Measurements from ENCODE around the gene MADCAM1.
"Not testable (repeated sequence)": the region's sequence is repeated elsewhere in the genome, so short reads cannot be mapped to it uniquely, and the experiment has no call there.

The MADCAM1 gene

DNA sequence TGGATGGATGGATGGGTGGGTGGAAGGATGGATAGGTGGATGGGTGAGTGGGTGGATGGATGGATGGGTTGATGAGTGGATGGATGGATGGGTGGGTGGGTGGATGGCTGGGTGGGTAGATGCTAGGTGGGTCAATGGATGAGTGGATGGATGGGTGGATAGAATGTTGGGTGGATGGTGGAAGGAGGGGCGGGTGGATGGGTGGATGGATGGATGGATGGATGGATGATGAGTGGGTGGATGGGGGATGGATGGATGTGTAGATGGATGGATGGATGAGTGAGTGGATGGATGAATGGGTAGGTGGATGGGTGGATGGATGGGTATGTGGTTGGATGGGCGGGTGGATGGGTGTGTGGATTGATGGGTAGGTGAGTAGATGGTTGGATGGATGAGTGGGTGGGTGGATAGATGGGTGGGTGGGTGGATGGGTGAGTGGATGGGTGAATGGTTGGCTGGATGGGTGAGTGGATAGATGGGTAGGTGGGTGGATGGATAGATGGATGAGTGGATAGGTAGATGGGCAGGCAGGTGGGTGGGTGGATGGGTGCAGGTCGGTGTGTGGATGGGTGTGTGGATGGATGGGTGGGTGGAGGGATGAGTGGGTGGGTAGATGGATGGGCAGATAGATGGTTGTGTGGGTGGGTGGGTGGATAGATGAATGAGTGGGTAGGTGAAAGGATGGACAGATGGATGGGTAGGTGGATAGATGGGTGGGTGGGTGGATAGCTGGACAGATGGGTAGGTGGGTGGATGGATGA, 31.1 kb upstream of the MADCAM1 start:
- no peak for DNase-seq (ENCODE audit: low read depth)

DNA sequence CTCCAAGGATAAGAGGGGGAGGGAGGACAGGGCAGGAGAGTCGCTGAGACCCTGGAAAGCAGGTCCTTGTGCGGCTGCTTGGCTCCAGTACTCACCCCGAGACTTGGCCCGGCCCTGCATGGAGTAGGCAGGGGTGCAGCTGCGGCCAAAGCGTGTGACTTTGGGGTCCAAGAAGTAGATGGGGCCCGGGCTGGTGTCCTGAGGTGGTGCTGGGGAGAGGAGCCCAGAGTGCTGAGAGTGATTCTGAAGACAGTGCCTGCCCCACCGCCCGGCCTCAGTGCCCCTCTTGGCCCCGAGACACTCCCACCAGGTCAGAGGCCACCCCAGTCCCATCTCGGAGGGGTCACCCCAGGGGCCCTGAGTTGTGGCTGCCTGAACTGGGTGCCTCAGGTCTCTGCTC, 28.7 kb upstream of the MADCAM1 start:
- no peak for DNase-seq (ENCODE audit: low read depth)

DNA sequence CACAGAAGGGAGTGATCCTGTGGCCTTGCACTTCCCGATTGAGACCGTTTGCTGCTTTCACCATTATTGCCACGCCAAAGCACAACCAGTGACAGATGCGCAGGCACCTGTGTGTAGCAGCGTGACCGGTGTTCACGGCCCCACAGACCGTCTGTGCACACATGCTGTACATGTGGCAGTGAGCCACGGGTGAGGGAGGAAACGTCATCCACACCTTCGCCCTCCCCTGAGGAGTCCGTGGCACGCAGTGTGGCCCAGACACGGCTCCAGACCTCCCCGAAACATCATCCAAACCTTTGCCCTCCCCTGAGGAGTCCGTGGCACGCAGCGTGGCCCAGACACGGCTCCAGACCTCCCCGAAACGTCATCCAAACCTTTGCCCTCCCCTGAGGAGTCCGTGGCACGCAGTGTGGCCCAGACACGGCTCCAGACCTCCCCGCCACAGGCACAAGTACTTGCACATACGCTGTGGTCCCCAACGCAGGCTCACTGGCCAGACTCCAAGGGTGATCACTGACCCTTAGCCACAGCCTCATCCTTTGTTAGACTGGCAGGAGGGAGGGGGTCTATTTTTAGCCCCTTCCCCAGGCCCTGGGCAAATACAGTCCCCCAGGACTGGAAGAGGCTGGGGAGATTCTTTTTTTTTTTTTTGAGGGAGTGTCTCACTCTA, 27.6 kb upstream of the MADCAM1 start:
- DNase-seq (ENCODE audit: low read depth), result no peak

DNA sequence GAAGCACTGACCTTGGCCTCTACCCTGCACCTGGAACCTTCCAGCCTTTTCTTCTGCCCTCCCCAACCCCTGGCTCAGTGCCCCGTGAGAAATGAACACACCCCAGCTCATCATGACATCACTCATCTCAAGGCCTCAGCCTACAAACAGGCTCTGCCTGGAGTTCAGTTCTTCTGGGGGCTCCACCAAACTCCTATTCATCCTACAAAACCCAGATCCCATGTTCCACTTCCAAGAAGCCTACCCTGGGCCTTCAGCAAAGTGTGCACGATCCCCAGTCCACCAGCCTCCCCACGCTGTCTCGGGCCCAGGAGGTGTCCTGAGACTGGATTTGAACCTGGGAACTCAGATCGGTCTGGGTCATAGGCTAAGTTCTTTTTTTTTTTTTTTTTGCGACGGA, 26.5 kb upstream of the MADCAM1 start:
- DNase-seq (ENCODE audit: low read depth), result no peak

DNA sequence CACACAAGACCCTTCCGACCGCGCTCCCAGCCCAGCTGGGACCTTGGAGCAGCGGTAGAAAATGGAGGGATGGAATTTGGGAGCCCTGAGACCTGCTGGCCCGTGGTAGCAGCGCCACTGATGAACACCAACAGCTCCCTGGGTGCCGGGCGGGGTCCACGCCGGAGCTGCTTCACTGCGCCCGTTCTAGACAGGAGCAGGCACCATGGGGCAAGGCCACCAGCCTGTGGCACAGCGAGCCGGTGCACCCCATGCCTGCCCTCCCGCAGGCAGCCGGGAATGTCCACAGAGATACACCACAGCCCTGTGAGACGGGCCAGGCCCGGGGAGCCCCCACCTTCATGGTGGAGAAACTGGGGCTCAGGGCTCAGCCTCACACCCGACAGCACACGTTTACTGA, 25.6 kb upstream of the MADCAM1 start:
- DNase-seq (ENCODE audit: low read depth), result no peak

DNA sequence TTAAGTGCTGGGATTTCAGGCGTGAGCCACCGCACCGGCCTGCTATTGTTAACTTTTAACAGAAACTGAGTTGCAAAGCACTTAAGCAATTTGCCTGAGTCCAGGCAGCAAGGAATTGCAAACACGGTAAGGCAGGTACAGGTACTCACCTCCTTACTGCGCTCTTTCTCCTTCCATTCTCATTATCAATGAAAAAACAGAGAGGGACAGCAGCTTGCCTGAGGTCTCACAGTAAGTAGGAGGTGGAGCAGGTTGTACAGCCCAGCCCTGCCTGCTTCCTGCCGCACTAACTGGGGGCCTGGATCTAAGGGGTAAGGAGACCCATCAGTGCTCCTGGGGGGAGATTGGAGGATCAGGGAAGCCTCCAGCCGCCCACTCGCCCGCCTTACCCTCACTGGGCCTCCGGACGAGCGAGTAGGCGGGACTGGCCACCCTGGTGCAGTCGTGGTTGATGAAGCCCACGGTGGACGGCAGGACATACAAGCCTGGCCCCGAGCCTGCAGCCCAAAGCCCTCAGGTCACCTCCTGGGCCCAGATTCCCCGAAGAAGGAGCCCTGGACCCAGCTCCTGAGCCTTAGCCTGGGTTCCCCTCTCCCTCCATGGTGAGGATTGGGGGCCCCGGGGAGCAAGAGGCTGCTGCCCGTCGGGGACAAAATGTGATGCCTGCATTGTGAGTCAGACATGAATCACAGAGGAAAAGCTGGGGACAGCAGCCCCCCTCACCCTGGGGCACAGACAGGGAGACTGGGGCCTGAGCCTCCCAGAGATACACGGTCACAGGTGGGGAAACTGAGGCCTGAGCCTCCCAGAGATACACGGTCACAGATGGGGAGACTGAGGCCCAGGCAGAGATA, 24.1 kb upstream of the MADCAM1 start:
- no peak for DNase-seq (ENCODE audit: low read depth)

DNA sequence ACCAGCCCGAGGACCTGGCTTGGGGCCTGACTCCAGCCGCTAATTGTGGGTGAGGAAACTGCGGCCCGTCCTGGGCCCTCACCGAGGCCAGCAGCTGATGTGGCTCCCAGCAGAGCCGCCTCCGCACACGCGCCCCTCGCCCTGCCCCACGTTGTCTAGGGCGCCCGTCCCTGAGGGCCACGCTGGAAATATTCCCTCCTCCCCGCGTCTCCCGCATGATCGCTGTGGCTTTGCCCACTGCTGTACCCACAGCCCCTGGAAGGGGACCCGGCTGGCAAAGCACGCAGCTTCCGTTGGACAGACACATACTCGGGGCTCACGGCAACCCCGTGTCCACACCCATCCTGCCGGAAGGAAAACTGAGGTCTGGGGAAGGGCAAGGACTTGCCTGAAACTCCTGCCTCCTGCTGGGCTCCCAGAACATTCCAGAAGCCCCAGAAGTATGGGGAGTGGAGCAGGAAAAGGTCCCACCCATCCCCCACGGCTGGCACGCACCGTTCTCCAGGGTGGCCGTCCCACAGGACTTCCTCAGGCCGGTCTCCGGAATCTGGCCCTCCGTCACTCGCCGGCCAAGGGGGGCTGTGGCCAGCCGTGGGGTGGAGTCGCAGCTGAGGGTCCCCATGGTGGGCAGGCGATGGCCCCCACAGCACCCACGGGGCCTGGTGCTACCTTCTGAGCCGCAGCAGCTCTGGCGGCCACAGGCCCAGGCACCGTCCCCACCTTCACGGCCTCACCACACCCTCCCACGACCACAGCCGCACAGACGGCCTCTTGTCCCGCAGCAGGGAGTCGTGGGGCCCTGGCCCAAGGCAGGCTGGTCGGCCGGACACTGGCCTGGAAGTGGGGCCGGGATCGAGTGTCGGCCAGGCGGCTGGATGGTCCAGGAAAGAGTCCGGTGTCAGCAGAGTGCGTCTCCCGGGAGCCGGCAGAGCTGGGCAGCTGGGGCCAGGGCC, 21.9 kb upstream of the MADCAM1 start:
- DNase-seq (ENCODE audit: low read depth), result no peak

DNA sequence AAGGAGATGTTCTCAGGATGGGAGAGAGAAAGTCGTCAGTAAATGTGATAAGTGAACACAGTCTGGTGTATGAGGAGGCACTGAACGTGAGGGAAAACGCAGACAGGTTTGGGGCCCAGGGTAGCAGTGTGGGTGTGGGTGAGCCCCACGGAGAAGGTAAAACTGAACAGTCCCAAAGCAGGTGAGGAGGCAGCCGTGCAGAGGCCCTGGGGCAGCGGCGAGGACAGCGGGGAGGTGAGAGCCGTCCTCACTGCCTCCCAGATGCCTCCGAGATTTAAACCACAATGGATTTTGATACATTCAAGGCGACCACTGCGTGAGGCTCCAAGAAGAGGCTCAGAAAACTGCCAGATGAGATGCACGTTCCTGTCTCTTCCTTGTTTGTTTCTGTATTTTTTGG, 20.9 kb upstream of the MADCAM1 start:
- no peak for DNase-seq (ENCODE audit: low read depth)

DNA sequence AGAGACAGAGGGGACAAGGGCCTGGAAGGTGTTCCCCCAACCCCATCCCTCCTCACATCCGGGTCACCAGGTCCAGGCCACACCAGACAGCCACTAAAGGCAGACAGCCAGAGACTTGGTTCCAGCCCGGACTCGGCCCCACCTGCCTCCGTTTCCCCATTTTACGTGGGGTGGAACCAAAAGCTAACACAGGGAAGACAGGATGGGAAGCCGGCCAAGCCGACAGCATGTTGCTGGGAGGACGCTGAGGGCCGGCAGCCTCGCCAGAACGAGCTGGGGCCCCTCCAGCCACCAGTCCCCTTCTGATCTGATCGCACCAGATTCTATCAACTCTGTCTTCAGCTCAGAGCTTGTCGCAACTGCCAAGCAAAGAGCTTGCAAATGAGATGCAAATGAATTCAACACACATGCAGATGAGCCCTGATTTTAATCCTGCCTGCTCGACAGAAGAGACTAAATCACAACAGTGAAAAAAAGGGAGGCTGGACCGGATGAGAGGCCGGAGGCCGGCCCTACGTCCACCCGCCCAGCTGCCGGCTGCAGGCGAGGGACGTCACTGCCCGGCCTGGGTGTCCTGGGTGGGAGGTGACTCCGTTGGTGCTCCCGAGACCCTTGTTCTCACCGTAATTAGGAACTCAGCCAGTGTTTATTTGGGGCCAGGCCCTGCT, 17.9 kb upstream of the MADCAM1 start:
- DNase-seq (ENCODE audit: low read depth), result no peak

DNA sequence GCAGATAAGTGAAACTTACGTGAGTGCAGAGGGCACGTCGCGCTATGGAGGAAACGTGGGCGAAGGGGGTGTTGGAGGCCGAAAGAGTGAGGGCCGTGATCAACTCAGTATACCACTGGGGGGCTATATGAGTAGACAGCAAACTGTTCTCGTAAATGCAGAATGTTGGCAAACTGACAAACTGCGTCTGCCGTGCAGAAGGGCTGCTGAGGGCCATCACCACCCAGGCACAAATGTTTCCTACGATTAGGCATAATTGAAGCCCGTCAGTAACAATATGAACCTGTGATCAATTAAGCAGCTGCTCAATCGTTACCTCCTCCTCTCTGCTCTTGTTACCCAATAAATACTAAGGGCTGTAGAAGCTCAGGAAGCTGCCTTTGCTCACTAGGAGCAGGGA, 17.3 kb upstream of the MADCAM1 start:
- no peak for DNase-seq (ENCODE audit: low read depth)

DNA sequence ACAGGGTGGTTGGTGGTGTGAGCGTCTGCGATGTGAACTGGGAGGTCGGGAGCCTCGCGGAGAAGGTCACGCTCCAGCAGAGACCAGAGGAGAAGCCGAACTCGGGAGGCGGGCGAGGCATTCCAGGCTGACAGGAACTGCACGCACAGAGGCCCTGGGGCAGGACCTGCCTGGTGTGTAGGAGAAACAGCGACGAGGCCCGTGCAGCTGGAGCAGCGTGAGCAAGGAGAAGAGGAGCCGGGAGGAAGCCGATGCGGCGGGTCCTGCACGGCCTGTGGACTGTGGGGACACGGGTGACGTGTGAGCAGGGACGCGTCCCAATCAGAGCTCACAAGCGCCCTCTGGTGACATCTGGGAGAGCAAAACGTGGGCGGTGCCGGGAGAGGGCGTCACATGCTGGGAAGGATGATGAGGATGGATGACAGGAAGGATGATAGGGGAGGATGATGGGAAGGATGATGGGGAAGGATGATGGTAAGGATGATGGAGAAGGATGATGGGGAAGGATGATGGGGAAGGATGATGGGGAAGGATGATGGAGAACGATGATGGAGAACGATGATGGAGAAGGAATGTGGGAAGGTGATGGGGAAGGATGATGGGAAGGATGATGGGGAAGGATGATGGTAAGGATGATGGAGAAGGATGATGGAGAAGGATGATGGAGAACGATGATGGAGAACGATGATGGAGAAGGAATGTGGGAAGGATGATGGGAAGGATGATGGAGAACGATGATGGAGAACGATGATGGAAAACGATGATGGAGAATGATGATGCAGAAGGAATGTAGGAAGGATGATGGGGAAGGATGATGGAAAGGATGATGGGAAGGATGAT, 16.1 kb upstream of the MADCAM1 start:
- peak; percentile 30 for DNase-seq (ENCODE audit: low read depth)

DNA sequence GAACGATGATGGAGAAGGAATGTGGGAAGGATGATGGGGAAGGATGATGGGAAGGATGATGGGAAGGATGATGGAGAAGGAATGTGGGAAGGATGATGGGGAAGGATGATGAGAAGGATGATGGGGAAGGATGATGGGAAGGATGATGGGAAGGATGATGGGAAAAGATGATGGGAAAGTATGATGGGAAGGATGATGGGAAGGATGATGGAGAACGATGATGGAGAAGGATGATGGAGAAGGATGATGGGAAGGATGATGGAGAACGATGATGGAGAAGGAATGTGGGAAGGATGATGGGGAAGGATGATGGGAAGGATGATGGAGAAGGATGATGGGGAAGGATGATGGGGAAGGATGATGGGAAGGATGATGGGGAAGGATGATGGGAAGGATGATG, 15.2 kb upstream of the MADCAM1 start:
- not testable (repeated sequence) for DNase-seq (ENCODE audit: low read depth)

DNA sequence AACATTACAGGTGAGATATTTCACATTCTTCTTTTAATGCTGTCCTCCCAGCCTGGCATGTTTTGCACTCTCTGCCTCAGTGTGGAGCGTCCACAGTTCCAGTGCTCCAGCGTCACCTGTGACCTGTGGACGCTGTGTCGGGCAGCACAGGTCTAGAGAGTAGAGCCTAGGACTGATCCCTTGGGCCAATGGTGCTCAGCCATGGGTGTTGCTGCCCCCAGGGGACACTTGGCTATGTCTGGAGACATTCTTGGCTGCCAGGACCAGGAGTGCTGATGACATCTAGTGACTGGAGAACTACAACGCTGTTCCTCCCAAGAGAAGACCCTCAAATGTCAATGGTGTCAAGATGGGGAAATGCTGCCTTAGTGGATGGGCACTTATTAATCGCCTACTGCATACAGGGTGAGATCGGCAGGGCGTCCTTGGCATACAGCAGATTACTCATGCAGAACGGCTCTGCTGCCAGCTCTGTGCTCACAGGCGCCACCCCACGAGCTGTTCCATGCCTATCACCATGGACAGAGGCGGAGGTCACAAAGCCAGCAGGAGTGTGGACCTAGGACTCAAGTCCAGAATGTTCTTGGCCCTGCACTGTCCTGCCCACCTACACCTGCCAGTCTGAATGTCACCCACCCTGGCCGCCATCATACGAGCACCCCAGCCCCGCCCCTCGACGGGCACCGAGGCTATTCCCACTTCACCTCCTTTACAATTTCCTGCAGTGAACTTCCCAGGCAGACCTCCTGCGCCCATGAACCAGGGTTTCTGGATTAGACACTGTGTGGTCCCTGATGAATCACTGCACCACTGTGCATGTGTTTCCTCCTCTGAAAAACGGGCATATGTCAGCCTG, 13.9 kb upstream of the MADCAM1 start:
- no peak for DNase-seq (ENCODE audit: low read depth)

DNA sequence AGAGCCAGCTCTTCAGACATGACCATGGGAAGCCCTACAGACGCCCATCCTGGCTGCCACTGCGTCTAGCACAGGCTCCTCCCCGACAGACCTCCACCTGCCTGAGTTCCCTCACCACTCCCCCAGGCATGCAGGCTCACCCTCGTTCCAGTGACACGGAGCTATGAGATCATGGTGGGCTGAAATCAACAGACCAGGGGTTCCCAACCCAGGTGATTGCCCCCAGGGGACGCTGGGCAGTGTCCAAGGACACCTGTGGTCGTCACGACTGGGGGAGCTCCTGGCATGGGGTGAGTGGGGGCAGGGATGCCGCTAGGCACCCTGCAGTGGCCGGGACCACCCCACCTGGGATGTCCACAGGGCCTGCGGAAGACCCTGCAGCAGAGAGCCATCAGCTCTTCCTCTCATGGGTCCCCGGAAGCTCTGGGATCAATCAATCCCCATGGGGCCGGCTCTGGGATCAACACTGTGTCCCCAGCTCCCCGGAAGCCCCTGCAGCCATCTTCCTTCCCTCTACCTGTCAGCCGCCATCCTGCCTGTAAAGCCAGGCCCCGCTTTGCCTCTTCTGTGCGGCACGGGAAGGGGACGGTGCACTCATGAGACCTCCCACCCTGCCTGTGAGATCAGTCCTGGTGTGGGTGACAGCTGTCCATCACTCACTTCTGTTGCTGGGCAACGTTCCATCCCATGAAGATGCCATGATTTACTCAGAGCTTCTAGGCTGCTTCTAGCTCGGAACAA, 12.8 kb upstream of the MADCAM1 start:
- DNase-seq (ENCODE audit: low read depth), result no peak

DNA sequence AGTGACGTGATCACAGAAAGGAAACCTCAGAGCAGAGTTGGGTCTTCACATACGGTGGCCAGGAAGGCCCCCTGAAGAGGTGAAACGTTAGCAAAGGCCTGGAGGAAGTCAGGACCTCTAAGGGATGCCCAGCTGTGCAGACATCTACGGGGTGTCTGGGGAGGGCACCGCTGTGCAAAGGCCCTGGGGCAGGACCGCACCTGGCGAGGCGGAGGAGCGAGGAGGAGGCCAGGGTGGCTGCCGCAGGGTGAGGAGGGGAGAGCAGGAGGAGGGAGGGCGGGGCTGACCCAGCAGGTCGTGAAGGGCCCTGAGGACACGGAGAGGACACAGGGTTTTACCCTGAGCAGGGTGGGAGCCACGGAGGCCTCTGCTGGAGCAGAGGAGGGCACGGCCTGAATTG, 11.8 kb upstream of the MADCAM1 start:
- no peak for DNase-seq (ENCODE audit: low read depth)

DNA sequence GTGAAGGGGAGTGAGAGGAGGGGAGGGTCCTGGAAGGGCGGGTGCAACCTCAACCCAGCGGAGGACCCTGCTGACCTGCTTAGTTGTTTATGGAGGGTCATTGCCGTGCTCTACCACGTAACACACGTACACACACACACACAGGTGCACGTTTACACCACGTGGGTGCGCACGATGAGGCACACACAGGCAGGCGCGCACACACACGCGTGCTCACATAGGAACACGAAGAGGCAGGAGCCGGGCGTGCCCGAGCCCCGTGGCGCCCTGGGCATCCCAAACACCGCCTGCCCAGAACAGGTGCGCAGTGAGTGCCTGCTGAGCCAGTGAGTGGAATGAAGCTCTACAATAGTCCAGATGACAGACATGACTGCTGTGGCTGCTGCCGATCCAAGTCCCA, 11.2 kb upstream of the MADCAM1 start:
- DNase-seq (ENCODE audit: low read depth), result no peak

DNA sequence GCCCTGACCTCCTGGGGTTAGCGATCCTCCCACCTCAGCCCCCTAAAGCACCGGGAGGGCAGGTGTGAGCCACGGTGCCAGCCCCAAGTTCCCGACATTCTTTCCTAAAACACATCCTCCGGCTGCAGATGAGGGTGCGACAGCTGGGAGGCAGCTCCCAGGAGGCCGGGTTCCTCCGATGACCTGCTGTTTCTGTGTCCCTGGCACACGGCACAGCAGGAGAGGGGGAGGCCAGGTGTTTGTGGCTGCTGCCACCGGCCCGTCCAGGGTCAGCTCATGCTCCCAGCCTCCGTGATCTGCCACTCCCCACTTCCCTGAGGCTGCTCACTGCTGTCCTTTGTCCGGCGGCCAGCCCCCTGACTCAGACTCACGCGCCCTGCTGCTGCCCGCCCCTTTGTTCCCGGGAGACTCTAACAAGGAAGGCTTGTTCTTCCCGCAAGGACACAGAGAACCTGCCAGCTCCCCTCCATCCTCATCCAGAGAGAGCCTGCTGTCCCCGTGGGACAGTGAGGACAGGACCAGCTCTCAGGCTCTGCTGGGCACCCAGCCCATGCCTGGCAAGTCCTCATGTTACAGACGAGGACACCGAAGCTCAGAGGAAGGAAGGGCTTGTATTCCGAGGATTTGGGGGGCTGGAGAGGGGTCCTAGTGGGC, 10.6 kb upstream of the MADCAM1 start:
- DNase-seq (ENCODE audit: low read depth), result no peak
